Gastroesophageal sphincter (tissue), 4 donors: Measurements from ENCODE around the gene STAU1. TPM values are rescaled to one million over a fixed set of nuclear protein-coding genes. Genes with fewer than 3 reads are reported as not detected.

Source experiments
- ATAC-seq: fragments of 150-250 bp; one replicate; pipeline ENCODE4 v1.9.1; 2016; ENCODE audit warnings: mild to moderate bottlenecking, moderate library complexity
- H3K27ac ChIP-seq, 4 donors: fragments of 200-600 bp; sonication (generic) in 3 of 4; 1 replicate in 3 of 4; 2 replicates in 1 of 4; pipeline ENCODE4 v1.5.1; 2016 to 2019
- H3K27me3 ChIP-seq: fragments of 200-600 bp; sonication (generic); one replicate; pipeline ENCODE4 v1.5.1; 2019
- H3K36me3 ChIP-seq, 2 donors: fragments of 200-600 bp; sonication (generic); one replicate each; pipeline ENCODE4 v1.5.1; 2019; ENCODE audit warnings: control low read depth in 1 of 2
- H3K4me1 ChIP-seq, 3 donors: fragments of 200-600 bp; sonication (generic); 1 replicate in 2 of 3; 2 replicates in 1 of 3; pipeline ENCODE4 v1.5.1; 2016 to 2019; ENCODE audit warnings: control low read depth in 2 of 3
- H3K4me3 ChIP-seq, 2 donors: fragments of 200-600 bp; sonication (generic); one replicate each; pipeline ENCODE4 v1.5.1; 2019; ENCODE audit warnings: mild to moderate bottlenecking in 1 of 2, moderate library complexity in 1 of 2
- H3K9me3 ChIP-seq, 3 donors: fragments of 200-600 bp; sonication (generic); one replicate each; pipeline ENCODE4 v1.5.1; 2017 to 2019; ENCODE audit warnings: control low read depth in 2 of 3
- CTCF ChIP-seq, 4 experiments: fragments of 200-600 bp in 2 of 4; fragments of 450-650 bp in 2 of 4; sonication (generic) in 1 of 4; IDR thresholded peaks; one replicate each; pipeline ENCODE4 v1.5.1; 2017 to 2019; ENCODE audit warnings: antibody characterized with exemption in 4 of 4, mild to moderate bottlenecking in 2 of 4, moderate library complexity in 2 of 4
- EP300 ChIP-seq: sonication (generic); formaldehyde crosslinking; IDR thresholded peaks from one replicate; pipeline ENCODE4 v1.6.1; 2017; ENCODE audit warnings: antibody characterized with exemption, mild to moderate bottlenecking
- POLR2A ChIP-seq, 2 donors: fragments of 450-650 bp; IDR thresholded peaks; one replicate each; pipeline ENCODE4 v1.6.1; 2017; ENCODE audit warnings: antibody characterized with exemption in 2 of 2, mild to moderate bottlenecking in 2 of 2, moderate library complexity in 1 of 2
- POLR2AphosphoS5 ChIP-seq: sonication (generic); formaldehyde crosslinking; IDR thresholded peaks from one replicate; pipeline ENCODE4 v1.6.1; 2017; ENCODE audit warnings: antibody characterized with exemption
- WGBS, 2 donors: methylation state at CpG; one replicate each; pipeline ENCODE4 v1.1.5; 2018; ENCODE audit warnings: low coverage in 1 of 2; 5-methylcytosine and 5-hydroxymethylcytosine counted together
- total RNA-seq, 4 donors: library from RNA; depleted of rRNA; stranded (reverse); fragments of >200 nt; gene quantifications; one replicate each; pipeline ENCODE4 v1.1.0, GENCODE V29; 2016

STAU1 gene
- total RNA-seq, 4 donors from 2014 or later: 86.3 to 134 (median 104) TPM

GRCh38 chr20:49233226-49233625, 45.1 kb upstream of the STAU1 start:
- TF ChIP-seq CTCF (IDR thresholded peaks at IDR 0.05): no peak
- no peak for TF ChIP-seq EP300
- TF ChIP-seq POLR2A (IDR thresholded peaks at IDR 0.05): no peak
- no peak for TF ChIP-seq POLR2AphosphoS5
- ATAC-seq: no peak

GRCh38 chr20:49231471-49231870, 43.3 kb upstream of the STAU1 start:
- no peaks in the 10 kb centered on the region for H3K27me3 ChIP-seq
- H3K9me3 ChIP-seq: no peaks in the 10 kb centered on the region
- H3K4me1 ChIP-seq: no peaks in the 10 kb centered on the region
- no peak overlapping the region for H3K27ac ChIP-seq
- no peak overlapping the region for H3K4me3 ChIP-seq
- WGBS, 2 donors: 0 to 70% methylated on average over 2 to 7 of the region's 7 CpGs
- TF ChIP-seq EP300: no peak
- no peak for TF ChIP-seq POLR2AphosphoS5
- no peak for TF ChIP-seq CTCF (IDR thresholded peaks at IDR 0.05)
- no peak for TF ChIP-seq POLR2A (IDR thresholded peaks at IDR 0.05)
- H3K36me3 ChIP-seq: peaks cover 0 to 98% of the 10 kb centered on the region in 2 donors
- ATAC-seq: no peak

More at GRCh38 chr20:49233226-49233625, 45.1 kb upstream of the STAU1 start:
- whole genome bisulfite sequencing, 2 donors: 60 to 94% methylated on average over 2 to 4 of the region's 10 CpGs
- Histone ChIP-seq H3K36me3 (peaks cover 0 to 99% of the 10 kb centered on the region in 2 donors), H3K9me3 (no peaks in the 10 kb centered on the region), H3K27ac (no peak overlapping the region), H3K4me1 (no peaks in the 10 kb centered on the region), H3K4me3 (no peak overlapping the region), H3K27me3 (no peaks in the 10 kb centered on the region)

GRCh38 chr20:49230561-49231133, 42.5 kb upstream of the STAU1 start:
- no peaks in the 10 kb centered on the region for H3K27me3 ChIP-seq
- no peak overlapping the region for H3K27ac ChIP-seq
- H3K4me1 ChIP-seq: no peaks in the 10 kb centered on the region
- peaks cover 0 to 98% of the 10 kb centered on the region in 2 donors for H3K36me3 ChIP-seq
- peak; percentile 53 for ATAC-seq
- TF ChIP-seq EP300: no peak
- TF ChIP-seq CTCF (IDR thresholded peaks at IDR 0.05): no peak
- TF ChIP-seq POLR2A (IDR thresholded peaks at IDR 0.05): no peak
- no peak for TF ChIP-seq POLR2AphosphoS5
- 74 to 76% methylated on average over 3 to 8 of the region's 8 CpGs for WGBS, 2 donors
- no peaks in the 10 kb centered on the region for H3K9me3 ChIP-seq
- no peak overlapping the region for H3K4me3 ChIP-seq

GRCh38 chr20:49230021-49230420, 41.9 kb upstream of the STAU1 start:
- TF ChIP-seq POLR2AphosphoS5 (no peak), POLR2A (IDR thresholded peaks at IDR 0.05) (no peak)
- peaks cover 0 to 98% of the 10 kb centered on the region in 2 donors for H3K36me3 ChIP-seq
- WGBS, 2 donors: 100% methylated on average over 1 to 4 of the region's 10 CpGs

GRCh38 chr20:49229381-49229780, 41.2 kb upstream of the STAU1 start:
- peaks cover 0 to 98% of the 10 kb centered on the region in 2 donors for H3K36me3 ChIP-seq
- TF ChIP-seq POLR2AphosphoS5: no peak
- no peak for TF ChIP-seq POLR2A (IDR thresholded peaks at IDR 0.05)
- no peak for TF ChIP-seq EP300
- no peak for TF ChIP-seq CTCF (IDR thresholded peaks at IDR 0.05)
- 91 to 95% methylated on average over 2 of the region's 2 CpGs for WGBS, 2 donors

More at GRCh38 chr20:49230021-49230420, 41.9 kb upstream of the STAU1 start:
- Histone ChIP-seq H3K9me3 (no peaks in the 10 kb centered on the region), H3K27me3 (no peaks in the 10 kb centered on the region), H3K27ac (no peak overlapping the region), H3K4me1 (no peaks in the 10 kb centered on the region), H3K4me3 (no peak overlapping the region)
- no peak for ATAC-seq

More at GRCh38 chr20:49229381-49229780, 41.2 kb upstream of the STAU1 start:
- Histone ChIP-seq H3K9me3 (no peaks in the 10 kb centered on the region), H3K27me3 (no peaks in the 10 kb centered on the region), H3K4me3 (no peak overlapping the region), H3K27ac (no peak overlapping the region), H3K4me1 (no peaks in the 10 kb centered on the region)
- ATAC-seq: no peak
